WERI-Rb-1 (cell line): ENCODE results near the gene UST.
"Not testable (repeated sequence)": the region's sequence is repeated elsewhere in the genome, so short reads cannot be mapped to it uniquely, and the experiment has no call there.

ENCODE experiments used
- DNase-seq: peaks from one replicate; pipeline ENCODE4 v3.0.0-alpha.2; 2020
- H3K27ac ChIP-seq: fragments of 250-450 bp; sonication (Bioruptor Pico); 2 replicates; pipeline ENCODE4 v1.5.1; 2020; ENCODE audit warnings: mild to moderate bottlenecking, moderate library complexity
- H3K27me3 ChIP-seq: fragments of 250-450 bp; sonication (Bioruptor Pico); 2 replicates; pipeline ENCODE4 v1.5.1; 2021; ENCODE audit warnings: mild to moderate bottlenecking, low read depth, moderate library complexity; ENCODE audit not compliant: insufficient read depth, severe bottlenecking
- H3K36me3 ChIP-seq: fragments of 250-450 bp; sonication (Bioruptor Pico); 2 replicates; pipeline ENCODE4 v1.5.1; 2020; ENCODE audit warnings: mild to moderate bottlenecking, moderate library complexity
- H3K4me3 ChIP-seq: 2 replicates; pipeline ENCODE4 v1.5.1; 2011; ENCODE audit warnings: low read depth, mild to moderate bottlenecking, control low read depth, low read length
- H3K9me3 ChIP-seq: fragments of 250-450 bp; sonication (Bioruptor Pico); 2 replicates; pipeline ENCODE4 v1.5.1; 2021; ENCODE audit warnings: mild to moderate bottlenecking, moderate library complexity; ENCODE audit not compliant: severe bottlenecking
- CTCF ChIP-seq: IDR thresholded peaks from 2 replicates; pipeline ENCODE4 v1.5.1; 2011; ENCODE audit warnings: low read depth, mild to moderate bottlenecking, control low read depth, inconsistent platforms, low read length

The UST gene

GRCh38 chr6:148873154-148873553 is 126.3 kb downstream of the UST start:
- H3K36me3 ChIP-seq: no peaks in the 10 kb centered on the region
- H3K27me3 ChIP-seq: no peaks in the 10 kb centered on the region

DNA sequence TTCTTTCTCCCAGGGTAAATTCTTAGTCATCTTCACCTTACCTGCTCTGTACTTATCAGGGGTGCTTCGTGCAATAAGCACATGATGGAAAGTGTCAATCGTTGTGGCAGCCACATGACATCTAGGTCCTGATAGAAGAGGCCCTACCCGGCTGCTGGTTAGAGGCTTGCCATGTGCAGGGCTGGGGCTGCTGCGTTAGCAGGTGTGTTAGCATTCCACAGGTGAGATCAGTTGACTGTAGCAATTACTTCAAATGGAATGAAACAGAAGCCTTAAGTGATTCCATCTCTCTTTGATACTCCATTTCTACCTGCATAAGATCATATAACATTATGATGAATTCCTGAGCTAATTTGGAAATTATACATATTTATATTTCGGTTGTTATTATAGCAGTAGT is 127.0 kb downstream of the UST start:
- Histone ChIP-seq H3K9me3 (no peaks in the 10 kb centered on the region), H3K27me3 (no peaks in the 10 kb centered on the region), H3K36me3 (no peaks in the 10 kb centered on the region), H3K27ac (no peak overlapping the region), H3K4me3 (no peak overlapping the region)
- no peak for TF ChIP-seq CTCF
- no peak for DNase-seq

More at GRCh38 chr6:148873154-148873553, 126.3 kb downstream of the UST start:
- no peak overlapping the region for H3K4me3 ChIP-seq
- TF ChIP-seq CTCF: no peak
- no peaks in the 10 kb centered on the region for H3K9me3 ChIP-seq
- DNase-seq: no peak
- H3K27ac ChIP-seq: no peak overlapping the region

GRCh38 chr6:148874698-148875293 is 128.0 kb downstream of the UST start:
- H3K27ac ChIP-seq: no peak overlapping the region
- TF ChIP-seq CTCF: no peak
- no peaks in the 10 kb centered on the region for H3K27me3 ChIP-seq
- no peak for DNase-seq
- H3K4me3 ChIP-seq: no peak overlapping the region
- no peaks in the 10 kb centered on the region for H3K9me3 ChIP-seq
- no peaks in the 10 kb centered on the region for H3K36me3 ChIP-seq

DNA sequence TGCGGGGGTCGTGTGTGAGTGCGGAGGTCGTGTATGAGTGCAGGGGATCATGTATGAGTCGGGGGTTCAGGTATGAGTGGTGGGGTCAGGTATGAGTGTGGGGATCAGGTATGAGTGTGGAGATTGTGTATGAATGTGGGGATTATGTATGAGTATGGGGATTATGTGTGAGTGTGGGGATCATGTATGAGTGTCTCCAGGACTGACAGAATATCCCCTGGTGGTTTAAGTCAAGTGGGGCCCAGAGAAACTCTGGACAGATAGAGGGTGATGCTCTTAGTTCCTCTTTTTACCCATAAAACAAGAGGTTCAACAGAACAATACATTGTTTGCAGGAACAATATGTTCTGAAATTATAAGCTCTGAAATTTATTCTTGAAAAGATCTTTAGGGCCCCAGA is 131.9 kb downstream of the UST start:
- H3K36me3 ChIP-seq: no peaks in the 10 kb centered on the region
- no peak for TF ChIP-seq CTCF
- H3K27ac ChIP-seq: no peak overlapping the region
- DNase-seq: no peak
- H3K9me3 ChIP-seq: no peaks in the 10 kb centered on the region
- H3K27me3 ChIP-seq: no peaks in the 10 kb centered on the region
- H3K4me3 ChIP-seq: no peak overlapping the region

GRCh38 chr6:148880742-148881141 is 133.9 kb downstream of the UST start:
- not testable (repeated sequence) for H3K4me3 ChIP-seq, DNase-seq, H3K9me3 ChIP-seq, H3K36me3 ChIP-seq, H3K27me3 ChIP-seq, H3K27ac ChIP-seq

GRCh38 chr6:148881593-148882311 is 134.9 kb downstream of the UST start:
- H3K36me3 ChIP-seq: no peaks in the 10 kb centered on the region
- DNase-seq: no peak
- no peaks in the 10 kb centered on the region for H3K27me3 ChIP-seq
- no peak overlapping the region for H3K27ac ChIP-seq
- no peak for TF ChIP-seq CTCF
- H3K9me3 ChIP-seq: no peaks in the 10 kb centered on the region
- no peak overlapping the region for H3K4me3 ChIP-seq
